A549 (cell line): ENCODE measurements around the gene SAMD8. TPM values are rescaled to one million over a fixed set of nuclear protein-coding genes. Genes with fewer than 3 reads are reported as not detected.
"Not testable (repeated sequence)": the region's sequence is repeated elsewhere in the genome, so short reads cannot be mapped to it uniquely, and the experiment has no call there.

Experiments used
- ATAC-seq, 2 experiments: fragments of 200-7000 bp in 1 of 2; fragments of >200 bp in 1 of 2; cut with Nextera tagmentation in 1 of 2; cut with Tn5 transposase in 1 of 2; 3 replicates each; pipeline versions ENCODE4 v1.8.0 to v1.9.1; 2018 to 2020; ENCODE audit warnings: mild to moderate bottlenecking in 1 of 2, moderate library complexity in 1 of 2
- CTCF ChIA-PET: fragments of 300-600 bp; sonication (Branson Sonifier 250); formaldehyde crosslinking; extraction: SDS; loops from one replicate; lab custom pipeline; 2021; ENCODE audit warnings: antibody characterized with exemption, inconsistent platforms; lab: Yijun Ruan, JAX
- POLR2A ChIA-PET: fragments of 350-600 bp; formaldehyde crosslinking; extraction: SDS; loops from one replicate; lab custom pipeline; 2021; ENCODE audit warnings: antibody characterized with exemption, inconsistent platforms; lab: Yijun Ruan, JAX
- DNase-seq, 2 experiments: peaks; one replicate each; pipeline versions ENCODE4 v3.0.0 to v3.0.0-alpha.2; 2011 to 2016; ENCODE audit warnings: low read depth in 1 of 2, low spot score in 1 of 2
- FAIRE-seq: peaks from 2 replicates; lab custom pipeline; 2011; peaks lifted over from hg19 to GRCh38; lab: Jason Lieb, UNC
- H3K27ac ChIP-seq, 2 experiments: fragments of >200 bp; sonication (Bioruptor Twin); formaldehyde crosslinking; 3 replicates each; pipeline ENCODE4 v1.5.1; 2016 to 2017
- H3K4me1 ChIP-seq: fragments of >200 bp; sonication (Bioruptor Twin); formaldehyde crosslinking; 3 replicates; pipeline ENCODE4 v1.6.1; 2016
- H3K4me2 ChIP-seq: fragments of >200 bp; sonication (Bioruptor Twin); formaldehyde crosslinking; 3 replicates; pipeline ENCODE4 v1.6.1; 2016
- H3K4me3 ChIP-seq: fragments of >200 bp; sonication (Bioruptor Twin); formaldehyde crosslinking; 3 replicates; pipeline ENCODE4 v1.5.1; 2016
- H3K9me3 ChIP-seq: fragments of >200 bp; sonication (Bioruptor Twin); formaldehyde crosslinking; 3 replicates; pipeline ENCODE4 v1.6.1; 2016
- ATOH8 ChIP-seq: fragments of 250-450 bp; sonication (Bioruptor Pico); IDR thresholded peaks from 2 replicates; pipeline ENCODE4 v1.5.0; 2020; ENCODE audit warnings: low read depth, mild to moderate bottlenecking, moderate library complexity
- CEBPB ChIP-seq, 2 experiments: fragments of >200 bp in 1 of 2; sonication (Bioruptor Twin) in 1 of 2; formaldehyde crosslinking in 1 of 2; IDR thresholded peaks; 2 replicates each; pipeline ENCODE4 v1.6.1; 2012 to 2016
- EHF ChIP-seq: fragments of 250-450 bp; sonication (Bioruptor Pico); IDR thresholded peaks from 2 replicates; pipeline ENCODE4 v1.5.0; 2020; ENCODE audit warnings: mild to moderate bottlenecking
- FOSL2 ChIP-seq, 2 experiments: fragments of 450-650 bp in 1 of 2; fragments of >200 bp in 1 of 2; sonication (Bioruptor Twin) in 1 of 2; formaldehyde crosslinking; IDR thresholded peaks; 2 replicates each; pipeline versions ENCODE4 v1.5.0 to v1.6.1; 2016 to 2020; ENCODE audit warnings: mild to moderate bottlenecking in 1 of 2, moderate library complexity in 1 of 2
- HDAC2 ChIP-seq: fragments of 200-600 bp; sonication (generic); IDR thresholded peaks from 2 replicates; pipeline ENCODE4 v1.6.1; 2016
- JUN ChIP-seq, 2 experiments: fragments of >200 bp; sonication (Bioruptor Twin); formaldehyde crosslinking; IDR thresholded peaks; 2 replicates in 1 of 2; 3 replicates in 1 of 2; pipeline ENCODE4 v1.6.1; 2016 to 2017
- MAX ChIP-seq: IDR thresholded peaks from 2 replicates; pipeline ENCODE4 v1.6.1; 2012
- NPAS2 ChIP-seq: fragments of 250-450 bp; sonication (Bioruptor Pico); IDR thresholded peaks from 2 replicates; pipeline ENCODE4 v1.8.0; 2022; ENCODE audit warnings: mild to moderate bottlenecking, moderate library complexity, borderline replicate concordance
- PHF8 ChIP-seq: fragments of 200-600 bp; sonication (generic); IDR thresholded peaks from 2 replicates; pipeline ENCODE4 v1.6.1; 2016; ENCODE audit warnings: low read depth, mild to moderate bottlenecking, antibody characterized with exemption, moderate library complexity, borderline replicate concordance
- POLR2AphosphoS2 ChIP-seq: conservative IDR thresholded peaks from 2 replicates; pipeline ENCODE4 v1.6.1; 2012; ENCODE audit warnings: low read length, improper control_type of control experiment, inconsistent platforms
- RAD21 ChIP-seq, 2 experiments: fragments of >200 bp in 1 of 2; sonication (Bioruptor Twin) in 1 of 2; formaldehyde crosslinking in 1 of 2; IDR thresholded peaks in 1 of 2; conservative IDR thresholded peaks in 1 of 2; 2 replicates in 1 of 2; 3 replicates in 1 of 2; pipeline ENCODE4 v1.6.1; 2012 to 2018; ENCODE audit warnings: inconsistent platforms in 1 of 2
- RCOR1 ChIP-seq: fragments of 150-350 bp; IDR thresholded peaks from 2 replicates; pipeline ENCODE4 v1.6.1; 2014; ENCODE audit warnings: antibody characterized with exemption, low read length, low read depth
- TP53 ChIP-seq: fragments of 250-450 bp; sonication (Bioruptor Pico); IDR thresholded peaks from 2 replicates; pipeline ENCODE4 v1.5.0; 2021; ENCODE audit warnings: mild to moderate bottlenecking, moderate library complexity
- ZFP36 ChIP-seq: fragments of 450-650 bp; IDR thresholded peaks from 2 replicates; pipeline ENCODE4 v1.6.1; 2014; ENCODE audit warnings: borderline replicate concordance; ENCODE audit not compliant: partially characterized antibody
- ZNF302 ChIP-seq: fragments of 250-450 bp; sonication (Bioruptor Pico); IDR thresholded peaks from 2 replicates; pipeline ENCODE4 v1.9.0; 2021; ENCODE audit warnings: inconsistent platforms, mild to moderate bottlenecking, moderate library complexity
- ZSCAN20 ChIP-seq: fragments of 250-450 bp; sonication (Bioruptor Pico); IDR thresholded peaks from 2 replicates; pipeline ENCODE4 v1.8.0; 2022; ENCODE audit warnings: mild to moderate bottlenecking, moderate library complexity
- WGBS: methylation state at CpG from one replicate; pipeline ENCODE4 v1.1.6; 2017; ENCODE audit errors: missing lambda C conversion rate; 5-methylcytosine and 5-hydroxymethylcytosine counted together
- polyA plus RNA-seq, 4 experiments: library from polyadenylated mRNA; depleted of rRNA in 3 of 4; stranded (reverse); fragments of >200 nt; fragmentation: RNase III in 1 of 4; extraction: RNeasy Plus Mini Kit Qiagen cat#74134 plus additional on column Dnase treatment in 1 of 4; gene quantifications; 2 replicates in 3 of 4; 3 replicates in 1 of 4; pipeline ENCODE4 v1.2.3, GENCODE V29; 2011 to 2017
- TF ChIP-seq, protein P1 (sequence below): fragments of >200 bp; sonication (Bioruptor Twin); formaldehyde crosslinking; IDR thresholded peaks from 2 replicates; pipeline ENCODE4 v1.6.1; 2016
- TF ChIP-seq, protein P2 (sequence below): IDR thresholded peaks from 2 replicates; pipeline ENCODE4 v1.6.1; 2012; ENCODE audit warnings: low read depth, borderline replicate concordance
- TF ChIP-seq, protein P3 (sequence below): fragments of 150-350 bp; IDR thresholded peaks from 2 replicates; pipeline ENCODE4 v1.6.1; 2014; ENCODE audit warnings: low read depth, mild to moderate bottlenecking, low read length

The SAMD8 gene
- polyA plus RNA-seq, 2 of the 4 experiments (the other 2 are of a cell fraction), result 10.9 to 27.9 TPM

GRCh38 chr10:75106242-75106641 lies 5.2 kb upstream of the SAMD8 start:
- ATAC-seq (no peak), FAIRE-seq (no peak), DNase-seq (no peak)
- H3K4me3 ChIP-seq, result no peak overlapping the region
- ChIA-PET CTCF (interaction anchor here (0.8 to 16.8 kb wide), 9 partner anchors 8 to 955 kb away, joined by 3 to 210 read pairs (median 3); partner anchors contain the start of genes ADK and COMTD1), POLR2A (no interaction called here)
- H3K27ac ChIP-seq, result no peak overlapping the region
- no peaks in the 10 kb centered on the region for H3K9me3 ChIP-seq
- peaks cover 12% of the 10 kb centered on the region; the same call in 2 of the 3 replicates for H3K4me1 ChIP-seq
- TF ChIP-seq FOSL2 (IDR thresholded peaks at IDR 0.05) (no peak), FOSL2 (CRISPR knock-in tag; IDR thresholded peaks at IDR 0.05) (no peak), ZNF302 (CRISPR knock-in tag) (no peak), TP53 (CRISPR knock-in tag) (no peak), RCOR1 (no peak), PHF8 (no peak), ZFP36 (no peak), ATOH8 (CRISPR knock-in tag) (no peak), MAX (no peak), CEBPB (IDR thresholded peaks at IDR 0.05) (no peak), RAD21 (conservative IDR thresholded peaks at IDR 0.05 in 1 of 2, IDR thresholded peaks at IDR 0.05 in 1 of 2) (no peak), ZSCAN20 (CRISPR knock-in tag) (no peak), JUN (IDR thresholded peaks at IDR 0.05) (no peak), HDAC2 (no peak), POLR2AphosphoS2 (no peak), EHF (CRISPR knock-in tag) (no peak), NPAS2 (CRISPR knock-in tag) (no peak)
- TF ChIP-seq, protein P1, sequence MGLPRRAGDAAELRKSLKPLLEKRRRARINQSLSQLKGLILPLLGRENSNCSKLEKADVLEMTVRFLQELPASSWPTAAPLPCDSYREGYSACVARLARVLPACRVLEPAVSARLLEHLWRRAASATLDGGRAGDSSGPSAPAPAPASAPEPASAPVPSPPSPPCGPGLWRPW, result no peak
- TF ChIP-seq, protein P2, sequence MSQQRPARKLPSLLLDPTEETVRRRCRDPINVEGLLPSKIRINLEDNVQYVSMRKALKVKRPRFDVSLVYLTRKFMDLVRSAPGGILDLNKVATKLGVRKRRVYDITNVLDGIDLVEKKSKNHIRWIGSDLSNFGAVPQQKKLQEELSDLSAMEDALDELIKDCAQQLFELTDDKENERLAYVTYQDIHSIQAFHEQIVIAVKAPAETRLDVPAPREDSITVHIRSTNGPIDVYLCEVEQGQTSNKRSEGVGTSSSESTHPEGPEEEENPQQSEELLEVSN, result no peak
- TF ChIP-seq, protein P3, sequence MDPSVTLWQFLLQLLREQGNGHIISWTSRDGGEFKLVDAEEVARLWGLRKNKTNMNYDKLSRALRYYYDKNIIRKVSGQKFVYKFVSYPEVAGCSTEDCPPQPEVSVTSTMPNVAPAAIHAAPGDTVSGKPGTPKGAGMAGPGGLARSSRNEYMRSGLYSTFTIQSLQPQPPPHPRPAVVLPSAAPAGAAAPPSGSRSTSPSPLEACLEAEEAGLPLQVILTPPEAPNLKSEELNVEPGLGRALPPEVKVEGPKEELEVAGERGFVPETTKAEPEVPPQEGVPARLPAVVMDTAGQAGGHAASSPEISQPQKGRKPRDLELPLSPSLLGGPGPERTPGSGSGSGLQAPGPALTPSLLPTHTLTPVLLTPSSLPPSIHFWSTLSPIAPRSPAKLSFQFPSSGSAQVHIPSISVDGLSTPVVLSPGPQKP, result no peak
- H3K4me2 ChIP-seq, result no peak overlapping the region
- WGBS, result 81% methylated on average over 8 of the region's 8 CpGs

DNA sequence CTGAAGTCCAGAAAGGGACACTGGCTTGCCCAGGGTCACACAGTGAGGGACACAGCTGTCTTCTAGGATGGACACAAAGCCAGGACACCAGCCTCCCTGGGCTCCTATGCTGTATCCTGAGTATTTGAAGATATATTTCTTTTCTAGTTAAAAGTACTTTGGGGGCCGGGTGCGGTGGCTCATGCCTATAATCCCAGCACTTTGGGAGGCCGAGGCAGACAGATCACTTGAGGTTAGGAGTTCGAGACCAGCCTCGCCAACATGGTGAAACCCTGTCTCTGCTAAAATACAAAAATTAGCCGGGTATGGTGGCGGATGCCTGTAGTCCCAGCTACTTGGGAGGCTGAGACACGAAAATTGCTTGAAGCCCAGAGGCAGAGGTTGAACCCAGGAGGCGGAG lies 4.6 kb upstream of the SAMD8 start:
- FAIRE-seq, H3K9me3 ChIP-seq, H3K4me2 ChIP-seq, POLR2A ChIA-PET, DNase-seq, ATAC-seq, H3K4me3 ChIP-seq, H3K27ac ChIP-seq: not testable (repeated sequence)
- CTCF ChIA-PET, result interaction anchor here (0.7 to 16.8 kb wide), 11 partner anchors 9 to 956 kb away, joined by 3 to 210 read pairs (median 3); partner anchors contain the start of genes ADK and COMTD1
- 88% methylated on average over 9 of the region's 9 CpGs for WGBS
- peaks cover 12% of the 10 kb centered on the region; the same call in 2 of the 3 replicates for H3K4me1 ChIP-seq
